Skin of body (tissue), 2 donors: ENCODE results near the gene BAG5. TPM values are rescaled to one million over a fixed set of nuclear protein-coding genes. Genes with fewer than 3 reads are reported as not detected.
"Not testable (repeated sequence)": the region's sequence is repeated elsewhere in the genome, so short reads cannot be mapped to it uniquely, and the experiment has no call there.

Experiments used
- DNase-seq: peaks from one replicate; lab custom pipeline; 2025; lab: John Stamatoyannopoulos, UW
- total RNA-seq: library from RNA; depleted of rRNA; stranded (reverse); fragments of >200 nt; gene quantifications from one replicate; pipeline ENCODE4 v1.2.3, GENCODE V29; 2014

Gene BAG5
- total RNA-seq, 1 donor from 2014 or later, result 26.2 TPM

GRCh38 chr14:103535081-103535890 lies 27.2 kb downstream of the BAG5 start:
- DNase-seq, result no peak

DNA sequence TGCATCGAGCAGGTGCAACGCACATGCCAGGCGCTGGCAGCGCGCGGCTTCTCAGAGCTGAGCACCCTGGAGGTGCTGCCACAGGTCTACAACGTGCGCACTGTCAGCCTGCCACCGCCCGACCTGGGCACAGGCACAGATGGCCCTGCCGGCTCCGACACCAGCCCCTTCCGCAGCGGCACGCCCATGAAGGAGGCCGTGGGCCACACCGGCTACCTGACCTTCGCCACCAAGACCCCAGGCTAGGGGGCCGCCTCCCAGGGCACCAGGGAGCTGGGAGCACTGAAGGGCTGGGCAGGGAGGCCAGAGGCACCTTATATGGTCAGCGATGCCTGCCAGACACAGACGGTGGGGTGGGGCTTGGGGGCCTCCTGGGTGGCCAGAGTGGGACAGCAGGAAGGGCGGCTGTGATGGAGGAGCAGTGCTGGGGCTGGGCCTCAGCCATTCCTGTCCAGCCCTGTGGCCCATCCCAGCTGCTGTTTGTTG lies 27.8 kb downstream of the BAG5 start:
- DNase-seq, result no peak

GRCh38 chr14:103533999-103534575 lies 28.4 kb downstream of the BAG5 start:
- no peak for DNase-seq

GRCh38 chr14:103533137-103533998 lies 29.1 kb downstream of the BAG5 start:
- no peak for DNase-seq

- no peak for DNase-seq
Observed at GRCh38 chr14:103532216-103533136, 30.0 kb downstream of the BAG5 start.

- no peak for DNase-seq
Observed at GRCh38 chr14:103531421-103532215, 30.8 kb downstream of the BAG5 start.

- no peak for DNase-seq
Observed at GRCh38 chr14:103530831-103531230, 31.6 kb downstream of the BAG5 start.

DNA sequence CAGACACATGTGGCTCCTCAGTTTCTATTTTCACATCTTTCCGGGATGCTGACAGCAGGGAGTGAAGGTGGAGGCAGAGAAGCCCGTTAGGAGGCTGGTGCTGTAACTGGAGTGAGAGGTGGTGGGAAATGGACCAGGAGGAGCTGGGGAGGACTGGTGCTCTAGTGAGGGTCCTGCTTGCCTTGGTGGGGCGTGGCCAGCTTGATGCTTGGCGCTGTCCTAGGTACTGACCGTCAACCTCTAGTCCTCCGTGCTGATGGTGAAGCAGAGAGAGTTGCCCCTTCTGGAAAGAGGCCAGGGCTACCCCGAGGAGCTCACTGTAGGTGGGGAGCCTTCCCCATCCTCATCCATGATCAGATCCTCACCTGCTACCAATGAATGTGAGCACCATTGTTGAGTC lies 32.1 kb downstream of the BAG5 start:
- DNase-seq, result no peak

- DNase-seq, result no peak
Observed at GRCh38 chr14:103529383-103530365, 32.8 kb downstream of the BAG5 start.

- DNase-seq, result peak; percentile 71
Observed at GRCh38 chr14:103528587-103529382, 33.7 kb downstream of the BAG5 start, which contains the start of gene TRMT61A. TRMT61A (plus strand) TSS chr14:103529196; CDS start chr14:103529979, 783 bp downstream.

GRCh38 chr14:103528146-103528586 lies 34.3 kb downstream of the BAG5 start:
- no peak for DNase-seq

- DNase-seq, result no peak
Observed at GRCh38 chr14:103527408-103528145, 34.9 kb downstream of the BAG5 start.

DNA sequence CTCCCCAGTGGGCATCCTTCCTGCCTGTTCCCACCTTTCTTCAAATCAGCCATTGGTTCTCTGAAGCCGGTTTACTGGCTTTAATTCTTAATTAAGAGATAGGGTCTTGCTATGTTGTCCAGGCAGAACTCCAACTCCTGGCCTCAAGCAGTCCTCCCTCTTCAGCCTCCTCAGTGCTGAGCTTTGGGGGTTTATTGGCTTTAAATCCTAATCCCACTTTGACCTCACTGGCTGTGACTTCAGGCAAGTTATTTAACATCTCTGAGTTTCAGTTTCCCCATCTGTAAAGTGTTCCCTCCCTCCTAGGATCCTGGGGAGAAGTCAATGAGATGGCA lies 35.6 kb downstream of the BAG5 start:
- no peak for DNase-seq

- no peak for DNase-seq
Observed at GRCh38 chr14:103526247-103526913, 36.1 kb downstream of the BAG5 start.

DNA sequence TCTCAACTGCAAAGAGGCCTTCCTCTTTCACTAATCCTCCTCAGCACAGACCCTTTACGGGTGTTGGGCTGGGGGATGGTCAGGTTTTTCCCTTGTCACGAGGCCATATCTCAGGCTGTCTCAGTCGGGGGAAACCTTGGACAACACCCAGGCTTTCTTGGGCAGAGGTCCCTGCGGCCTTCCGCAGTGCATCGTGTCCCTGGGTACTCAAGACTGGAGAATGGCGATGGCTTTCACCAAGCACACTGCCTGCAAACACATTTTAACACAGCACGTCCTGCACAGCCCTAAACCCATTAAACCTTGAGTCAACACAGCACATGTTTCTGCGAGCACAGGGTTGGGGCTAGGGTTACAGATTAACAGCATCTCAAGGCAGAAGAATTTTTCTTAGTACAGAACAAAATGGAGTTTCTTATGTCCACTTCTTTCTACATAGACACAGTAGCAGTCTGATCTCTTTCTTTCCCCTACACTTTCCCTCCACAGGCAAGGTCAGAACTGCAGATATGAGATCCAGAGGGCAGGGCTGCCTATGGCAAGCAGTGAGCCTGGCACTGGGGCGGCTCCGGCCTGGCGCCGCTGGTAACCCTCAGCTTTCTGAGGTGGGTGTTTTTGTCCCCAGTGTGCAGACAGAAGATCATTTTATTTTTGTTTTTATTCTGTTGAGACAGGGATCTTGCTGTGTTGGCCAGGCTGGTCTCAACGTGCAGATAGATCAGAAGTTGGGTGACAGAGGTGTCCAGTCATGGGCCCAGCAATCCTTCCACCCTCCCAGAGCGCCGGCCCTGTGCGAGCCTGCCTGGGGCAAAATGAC lies 36.8 kb downstream of the BAG5 start:
- DNase-seq, result not testable (repeated sequence)
